ENCODE data around the gene KRAS.

Gene KRAS

GRCh38 chr12:25202137-25202536 is 48.6 kb downstream of the KRAS start:
- H3K27ac Mint-ChIP-seq = no peak overlapping the region
- no peaks in the 10 kb centered on the region for H3K9me3 Mint-ChIP-seq
- H3K36me3 Mint-ChIP-seq (ENCODE audit: low read depth) = peaks cover 16% of the 10 kb centered on the region
- TF ChIP-seq CTCF (IDR thresholded peaks at IDR 0.05; ENCODE audit: unreplicated experiment in 3 of 3) = no peak
- no peak overlapping the region for H3K4me3 Mint-ChIP-seq
- no peaks in the 10 kb centered on the region for H3K27me3 Mint-ChIP-seq (ENCODE audit: low read depth)
- no peaks in the 10 kb centered on the region for H3K4me1 Mint-ChIP-seq

DNA sequence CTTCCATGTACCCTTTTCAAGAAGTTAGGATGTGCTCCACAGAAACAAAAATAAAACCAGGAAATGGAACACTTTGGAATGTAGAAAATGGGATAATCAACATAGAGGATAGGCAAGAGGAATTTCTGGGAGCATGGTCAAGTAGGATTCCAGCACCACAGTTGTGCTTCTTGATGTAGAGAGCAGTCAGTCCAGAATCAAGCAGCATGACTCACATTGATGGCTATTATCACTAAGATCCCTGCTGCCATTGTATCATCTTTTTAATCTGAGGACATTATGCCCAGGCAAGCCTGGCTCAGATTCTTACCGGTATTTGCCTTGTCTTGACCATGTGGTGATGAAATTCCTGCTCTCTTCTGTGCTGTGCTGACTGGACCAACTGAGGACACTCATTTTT is 50.0 kb downstream of the KRAS start:
- peaks cover 8% of the 10 kb centered on the region for H3K36me3 Mint-ChIP-seq (ENCODE audit: low read depth)
- no peaks in the 10 kb centered on the region for H3K27me3 Mint-ChIP-seq (ENCODE audit: low read depth)
- peaks cover 9% of the 10 kb centered on the region for H3K4me1 Mint-ChIP-seq
- TF ChIP-seq CTCF (IDR thresholded peaks at IDR 0.05; ENCODE audit: unreplicated experiment in 3 of 3) = no peak
- no peak overlapping the region for H3K27ac Mint-ChIP-seq
- H3K9me3 Mint-ChIP-seq = no peaks in the 10 kb centered on the region
- no peak overlapping the region for H3K4me3 Mint-ChIP-seq

DNA sequence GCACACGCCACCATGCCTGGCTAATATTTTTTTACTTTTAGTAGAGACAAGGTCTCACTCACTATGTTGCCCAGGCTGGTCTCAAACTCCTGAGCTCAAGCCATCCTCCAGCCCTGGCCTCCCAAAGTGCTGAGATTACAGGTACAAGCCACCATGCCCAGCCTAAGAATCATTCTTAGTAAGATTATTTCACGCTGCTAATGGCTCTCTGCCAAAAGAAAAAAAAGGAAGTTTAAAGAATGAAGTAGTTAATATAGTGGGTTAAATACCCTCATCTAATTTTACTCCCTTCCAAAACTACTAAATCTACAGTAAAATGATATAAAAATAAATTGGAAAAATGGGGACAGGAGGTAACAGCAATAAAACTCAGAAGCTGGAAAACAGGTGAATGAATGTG is 53.1 kb downstream of the KRAS start:
- H3K4me3 Mint-ChIP-seq = peak overlapping the region in 1 of 3 experiments; percentile 36
- no peak overlapping the region for H3K27ac Mint-ChIP-seq
- peaks cover 20% of the 10 kb centered on the region for H3K4me1 Mint-ChIP-seq
- no peaks in the 10 kb centered on the region for H3K9me3 Mint-ChIP-seq
- H3K36me3 Mint-ChIP-seq (ENCODE audit: low read depth) = peaks cover 4% of the 10 kb centered on the region
- TF ChIP-seq CTCF (IDR thresholded peaks at IDR 0.05; ENCODE audit: unreplicated experiment in 3 of 3) = no peak
- H3K27me3 Mint-ChIP-seq (ENCODE audit: low read depth) = no peaks in the 10 kb centered on the region

- H3K27ac Mint-ChIP-seq = peak within 1 kb of the TSS; percentile 97 to 99 (median 99)
- no peaks in the 10 kb centered on the region for H3K36me3 Mint-ChIP-seq (ENCODE audit: low read depth)
- no peaks in the 10 kb centered on the region for H3K27me3 Mint-ChIP-seq (ENCODE audit: low read depth)
- peaks cover 20% of the 10 kb centered on the region for H3K4me1 Mint-ChIP-seq
- H3K4me3 Mint-ChIP-seq = peak within 1 kb of the TSS; percentile 96 to 98 (median 97)
- no peaks in the 10 kb centered on the region for H3K9me3 Mint-ChIP-seq
- no peak for TF ChIP-seq CTCF (IDR thresholded peaks at IDR 0.05; ENCODE audit: unreplicated experiment in 3 of 3)
These were observed 55.4 kb downstream of the KRAS start, which contains the start of the genes DNAI7 and ETFRF1 for GRCh38 chr12:25195056-25195971. DNAI7 (minus strand) TSS chr12:25195160; CDS start chr12:25195078, 82 bp downstream. ETFRF1 (plus strand) TSS chr12:25195237; CDS start chr12:25203957, 8,720 bp downstream.

GRCh38 chr12:25194722-25195055 is 56.0 kb downstream of the KRAS start:
- H3K27me3 Mint-ChIP-seq (ENCODE audit: low read depth) = no peaks in the 10 kb centered on the region
- H3K36me3 Mint-ChIP-seq (ENCODE audit: low read depth) = no peaks in the 10 kb centered on the region
- H3K27ac Mint-ChIP-seq = peak overlapping the region; percentile 97 to 99 (median 99)
- H3K4me1 Mint-ChIP-seq = peaks cover 20% of the 10 kb centered on the region
- H3K9me3 Mint-ChIP-seq = no peaks in the 10 kb centered on the region
- no peak for TF ChIP-seq CTCF (IDR thresholded peaks at IDR 0.05; ENCODE audit: unreplicated experiment in 3 of 3)
- peak overlapping the region; percentile 96 to 98 (median 97) for H3K4me3 Mint-ChIP-seq
